Type B pancreatic cell (in vitro differentiated cells): ENCODE results near the gene KIF17. TPM values are rescaled to one million over a fixed set of nuclear protein-coding genes. Genes with fewer than 3 reads are reported as not detected.

Source experiments
- DNase-seq: peaks from one replicate; pipeline ENCODE4 v3.0.0; 2021; ENCODE audit warnings: mixed read lengths; ENCODE audit not compliant: unreplicated experiment; ENCODE audit errors: extremely low spot score
- H3K27ac Mint-ChIP-seq: 2 replicates; pipeline ENCODE4 v1.8.0; 2021; ENCODE audit warnings: mild to moderate bottlenecking, mixed read lengths
- H3K27me3 Mint-ChIP-seq: 2 replicates; pipeline ENCODE4 v1.8.0; 2021; ENCODE audit warnings: mixed read lengths
- H3K36me3 Mint-ChIP-seq: 2 replicates; pipeline ENCODE4 v1.8.0; 2021; ENCODE audit warnings: mixed read lengths
- H3K4me1 Mint-ChIP-seq: one replicate; pipeline ENCODE4 v1.8.0; 2021; ENCODE audit warnings: mixed read lengths; ENCODE audit not compliant: unreplicated experiment
- H3K4me3 Mint-ChIP-seq: 2 replicates; pipeline ENCODE4 v1.8.0; 2021; ENCODE audit warnings: mild to moderate bottlenecking, mixed read lengths
- H3K9me3 Mint-ChIP-seq: 2 replicates; pipeline ENCODE4 v1.8.0; 2021; ENCODE audit warnings: mixed read lengths
- total RNA-seq: library from RNA; stranded (reverse); gene quantifications from 2 replicates; pipeline ENCODE4 v1.2.1, GENCODE V29; 2021; ENCODE audit warnings: low replicate concordance
- TF ChIP-seq, protein P1 (sequence below): fragments of 200-600 bp; sonication (generic); conservative IDR thresholded peaks from 2 replicates; pipeline ENCODE4 v1.5.0; 2021; ENCODE audit warnings: antibody characterized with exemption, mild to moderate bottlenecking

Gene KIF17
- total RNA-seq, 1 donor from 2014 or later: 2.1 TPM

DNA sequence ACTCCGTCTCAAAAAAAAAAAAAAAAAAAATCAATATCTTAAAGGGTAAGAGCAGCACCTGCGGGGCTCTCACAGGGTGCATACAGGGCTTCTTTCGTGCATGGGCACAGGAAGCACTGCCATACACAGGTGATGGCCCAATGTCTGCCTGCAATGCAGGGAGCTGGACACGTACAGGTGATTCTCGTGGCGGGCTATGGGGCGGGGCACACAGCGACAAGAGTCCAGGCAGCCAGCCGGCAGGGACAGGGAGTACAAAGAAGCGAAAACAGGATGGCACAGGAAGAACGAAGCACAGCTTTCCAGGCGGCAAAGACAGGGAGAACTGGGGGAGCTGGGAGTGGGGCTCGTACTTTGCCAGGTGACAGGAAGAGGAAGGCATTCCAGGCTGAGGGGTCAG, 1.6 kb downstream of the KIF17 start:
- Mint-ChIP-seq H3K4me1 (no peaks in the 10 kb centered on the region), H3K4me3 (peak overlapping the region; percentile 84), H3K27ac (no peak overlapping the region), H3K36me3 (no peaks in the 10 kb centered on the region), H3K9me3 (no peaks in the 10 kb centered on the region), H3K27me3 (peaks cover 35% of the 10 kb centered on the region)
- DNase-seq: no peak
- TF ChIP-seq, protein P1, sequence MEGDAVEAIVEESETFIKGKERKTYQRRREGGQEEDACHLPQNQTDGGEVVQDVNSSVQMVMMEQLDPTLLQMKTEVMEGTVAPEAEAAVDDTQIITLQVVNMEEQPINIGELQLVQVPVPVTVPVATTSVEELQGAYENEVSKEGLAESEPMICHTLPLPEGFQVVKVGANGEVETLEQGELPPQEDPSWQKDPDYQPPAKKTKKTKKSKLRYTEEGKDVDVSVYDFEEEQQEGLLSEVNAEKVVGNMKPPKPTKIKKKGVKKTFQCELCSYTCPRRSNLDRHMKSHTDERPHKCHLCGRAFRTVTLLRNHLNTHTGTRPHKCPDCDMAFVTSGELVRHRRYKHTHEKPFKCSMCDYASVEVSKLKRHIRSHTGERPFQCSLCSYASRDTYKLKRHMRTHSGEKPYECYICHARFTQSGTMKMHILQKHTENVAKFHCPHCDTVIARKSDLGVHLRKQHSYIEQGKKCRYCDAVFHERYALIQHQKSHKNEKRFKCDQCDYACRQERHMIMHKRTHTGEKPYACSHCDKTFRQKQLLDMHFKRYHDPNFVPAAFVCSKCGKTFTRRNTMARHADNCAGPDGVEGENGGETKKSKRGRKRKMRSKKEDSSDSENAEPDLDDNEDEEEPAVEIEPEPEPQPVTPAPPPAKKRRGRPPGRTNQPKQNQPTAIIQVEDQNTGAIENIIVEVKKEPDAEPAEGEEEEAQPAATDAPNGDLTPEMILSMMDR: no peak

DNA sequence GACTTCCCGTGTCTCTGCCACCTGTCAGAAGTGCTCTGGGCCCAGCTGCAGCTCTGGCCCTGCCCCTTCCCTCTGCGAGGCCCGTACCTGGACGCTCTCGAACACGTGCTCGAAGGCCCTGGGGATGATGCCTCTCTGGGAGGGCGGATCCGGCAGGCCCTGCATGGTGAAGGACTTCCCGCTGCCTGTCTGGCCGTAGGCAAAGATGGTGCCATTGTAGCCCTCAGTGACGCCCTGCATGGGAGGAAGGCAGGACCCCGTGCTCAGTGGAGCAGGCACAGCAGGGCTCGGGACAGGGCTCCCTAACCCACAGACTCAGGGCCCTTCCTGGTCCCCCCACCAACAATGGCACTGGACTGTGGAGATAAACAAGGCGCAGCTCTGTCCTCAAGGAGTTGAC, 2.4 kb downstream of the KIF17 start:
- Mint-ChIP-seq H3K9me3 (no peaks in the 10 kb centered on the region), H3K27ac (no peak overlapping the region), H3K27me3 (peaks cover 31% of the 10 kb centered on the region), H3K36me3 (no peaks in the 10 kb centered on the region), H3K4me1 (peaks cover 5% of the 10 kb centered on the region), H3K4me3 (no peak overlapping the region)
- TF ChIP-seq, protein P1: no peak
- DNase-seq: no peak

DNA sequence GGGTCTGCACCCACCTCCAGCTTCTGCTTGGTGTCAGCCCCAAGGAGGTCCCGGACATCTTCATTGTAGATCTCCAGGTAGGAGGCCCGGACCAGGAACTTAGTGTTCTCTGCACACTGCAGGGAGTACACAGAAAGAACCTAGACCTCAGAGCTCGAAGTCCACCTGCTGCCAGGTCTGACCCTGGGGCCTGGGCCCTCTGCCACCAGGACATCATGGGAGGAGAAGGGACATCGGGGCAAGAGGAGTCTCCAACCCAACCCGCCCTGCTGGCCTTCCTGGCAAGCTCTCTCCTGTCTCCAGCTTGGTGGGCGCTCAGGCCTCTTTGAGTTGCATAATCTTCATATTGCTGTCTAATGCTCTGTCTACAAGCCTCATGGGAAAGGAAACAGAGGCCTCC, 4.4 kb downstream of the KIF17 start:
- Mint-ChIP-seq H3K4me1 (peaks cover 5% of the 10 kb centered on the region), H3K27me3 (peaks cover 13% of the 10 kb centered on the region), H3K27ac (no peak overlapping the region), H3K9me3 (no peaks in the 10 kb centered on the region), H3K4me3 (no peak overlapping the region), H3K36me3 (no peaks in the 10 kb centered on the region)
- no peak for DNase-seq
- TF ChIP-seq, protein P1: no peak

DNA sequence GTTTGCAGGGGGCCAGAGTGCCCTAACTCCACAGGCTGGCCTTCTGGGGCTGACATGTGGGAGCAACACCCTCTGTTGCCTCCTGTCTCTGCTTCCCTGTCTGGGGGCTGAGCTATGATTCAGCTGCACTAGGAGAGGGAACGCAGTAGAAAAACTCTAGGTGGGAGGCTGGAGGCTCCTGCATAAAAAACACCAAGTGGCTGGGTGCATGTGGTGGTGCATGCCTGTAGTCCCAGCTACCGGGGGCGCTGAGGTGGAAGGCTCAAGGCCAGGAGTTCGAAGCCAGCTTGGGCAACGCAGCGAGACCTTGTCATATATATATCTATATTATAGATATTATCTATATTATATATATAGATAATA, 5.6 kb downstream of the KIF17 start:
- H3K27ac Mint-ChIP-seq: no peak overlapping the region
- H3K27me3 Mint-ChIP-seq: peaks cover 9% of the 10 kb centered on the region
- TF ChIP-seq, protein P1: no peak
- H3K9me3 Mint-ChIP-seq: no peaks in the 10 kb centered on the region
- H3K36me3 Mint-ChIP-seq: no peaks in the 10 kb centered on the region
- H3K4me3 Mint-ChIP-seq: no peak overlapping the region
- peaks cover 5% of the 10 kb centered on the region for H3K4me1 Mint-ChIP-seq
- no peak for DNase-seq

DNA sequence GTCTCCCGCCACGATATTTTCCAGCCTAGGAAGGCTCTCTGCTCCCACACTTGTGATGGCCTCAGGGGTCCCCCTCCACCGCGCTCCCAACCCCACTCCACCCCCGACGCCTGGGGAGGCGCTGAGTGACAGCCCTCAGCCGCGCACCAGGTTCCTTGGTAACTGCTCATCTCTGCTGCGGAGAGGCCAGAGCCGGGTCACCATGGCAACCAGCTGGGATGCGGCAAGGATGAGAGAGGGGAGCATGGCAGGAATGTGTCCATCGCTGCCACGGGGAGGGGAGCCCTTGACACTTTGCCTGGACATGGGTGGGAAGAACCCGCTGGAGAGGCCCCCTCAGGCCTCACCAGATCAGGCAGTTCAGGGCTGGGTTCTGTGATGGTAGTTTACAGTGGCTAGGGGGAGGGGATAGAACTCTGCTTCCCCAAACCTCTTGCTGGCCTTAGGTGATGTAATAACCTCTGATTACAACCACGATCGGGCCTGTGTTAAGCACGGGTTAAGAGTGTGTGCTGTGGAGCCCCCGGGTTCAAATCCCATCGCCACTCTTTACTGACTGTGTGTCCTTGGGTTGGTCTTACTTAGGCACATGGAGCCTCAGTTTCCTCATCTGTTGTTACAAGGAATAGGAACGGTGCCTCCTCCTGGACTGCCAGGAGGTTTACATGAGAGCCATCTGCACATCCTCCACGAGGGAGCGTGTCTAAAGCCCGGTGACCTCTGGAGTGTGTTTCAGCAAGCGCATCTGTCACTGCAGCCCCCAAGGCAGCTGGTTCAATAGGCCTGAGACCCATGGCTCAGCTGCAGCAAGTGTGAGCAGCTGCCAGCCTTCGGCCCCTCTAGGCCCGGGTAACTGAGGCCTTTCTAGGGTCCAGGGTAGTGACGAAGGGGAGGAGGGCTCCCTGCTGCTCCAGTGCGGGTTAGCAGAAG, 6.3 kb downstream of the KIF17 start:
- peaks cover 5% of the 10 kb centered on the region for H3K4me1 Mint-ChIP-seq
- no peaks in the 10 kb centered on the region for H3K36me3 Mint-ChIP-seq
- peaks cover 5% of the 10 kb centered on the region for H3K27me3 Mint-ChIP-seq
- no peak overlapping the region for H3K27ac Mint-ChIP-seq
- H3K9me3 Mint-ChIP-seq: no peaks in the 10 kb centered on the region
- no peak for DNase-seq
- TF ChIP-seq, protein P1: no peak
- H3K4me3 Mint-ChIP-seq: no peak overlapping the region
